Osteoblast (primary cell): Measurements from ENCODE around the gene IMMT. TPM values are rescaled to one million over a fixed set of nuclear protein-coding genes. Genes with fewer than 3 reads are reported as not detected.

ENCODE experiments used
- DNase-seq: peaks from one replicate; pipeline ENCODE4 v3.0.0; 2011; ENCODE audit warnings: low spot score, mixed read lengths; ENCODE audit not compliant: insufficient read length; ENCODE audit errors: missing footprints
- H2AFZ ChIP-seq: 2 replicates; pipeline ENCODE4 v1.6.0; 2011; ENCODE audit warnings: mild to moderate bottlenecking, low read length
- H3K27ac ChIP-seq: 2 replicates; pipeline ENCODE4 v1.5.1; 2011; ENCODE audit warnings: mild to moderate bottlenecking, low read depth, low read length, moderate library complexity
- H3K27me3 ChIP-seq: 2 replicates; pipeline ENCODE4 v1.6.0; 2012; ENCODE audit warnings: mild to moderate bottlenecking, control low read depth, inconsistent platforms, low read length, moderate library complexity; ENCODE audit not compliant: insufficient read depth
- H3K36me3 ChIP-seq: 2 replicates; pipeline ENCODE4 v1.5.1; 2011; ENCODE audit warnings: mild to moderate bottlenecking, low read length, control low read depth, moderate library complexity; ENCODE audit not compliant: insufficient read depth
- H3K4me1 ChIP-seq: 2 replicates; pipeline ENCODE4 v1.5.1; 2011; ENCODE audit warnings: mild to moderate bottlenecking, low read length, control low read depth, moderate library complexity; ENCODE audit not compliant: insufficient read depth
- H3K4me2 ChIP-seq: 2 replicates; pipeline ENCODE4 v1.6.0; 2011; ENCODE audit warnings: mild to moderate bottlenecking, low read length; ENCODE audit not compliant: insufficient read depth
- H3K4me3 ChIP-seq: fragments of 200-600 bp; sonication (generic); 3 replicates; pipeline ENCODE4 v1.5.1; 2012; ENCODE audit warnings: mild to moderate bottlenecking, low read length, inconsistent platforms; ENCODE audit not compliant: insufficient read depth
- H3K79me2 ChIP-seq: 2 replicates; pipeline ENCODE4 v1.6.0; 2012; ENCODE audit warnings: mild to moderate bottlenecking, low read length, control low read depth, inconsistent platforms; ENCODE audit not compliant: insufficient read depth
- H3K9me3 ChIP-seq: 2 replicates; pipeline ENCODE4 v1.5.1; 2011; ENCODE audit warnings: low read depth, low read length, control low read depth
- H4K20me1 ChIP-seq: 2 replicates; pipeline ENCODE4 v1.6.0; 2012; ENCODE audit warnings: mild to moderate bottlenecking, low read length, control low read depth; ENCODE audit not compliant: insufficient read depth
- CTCF ChIP-seq: IDR thresholded peaks from 2 replicates; pipeline ENCODE4 v1.5.1; 2011; ENCODE audit warnings: mild to moderate bottlenecking, low read depth, low read length, moderate library complexity; ENCODE audit errors: extremely low read depth
- total RNA-seq: library from RNA; depleted of rRNA; stranded (reverse); fragments of >200 nt; gene quantifications from 2 replicates; pipeline ENCODE4 v1.2.3, GENCODE V29; 2012

IMMT gene
- total RNA-seq, 1 donor, result 55.7 TPM

DNA sequence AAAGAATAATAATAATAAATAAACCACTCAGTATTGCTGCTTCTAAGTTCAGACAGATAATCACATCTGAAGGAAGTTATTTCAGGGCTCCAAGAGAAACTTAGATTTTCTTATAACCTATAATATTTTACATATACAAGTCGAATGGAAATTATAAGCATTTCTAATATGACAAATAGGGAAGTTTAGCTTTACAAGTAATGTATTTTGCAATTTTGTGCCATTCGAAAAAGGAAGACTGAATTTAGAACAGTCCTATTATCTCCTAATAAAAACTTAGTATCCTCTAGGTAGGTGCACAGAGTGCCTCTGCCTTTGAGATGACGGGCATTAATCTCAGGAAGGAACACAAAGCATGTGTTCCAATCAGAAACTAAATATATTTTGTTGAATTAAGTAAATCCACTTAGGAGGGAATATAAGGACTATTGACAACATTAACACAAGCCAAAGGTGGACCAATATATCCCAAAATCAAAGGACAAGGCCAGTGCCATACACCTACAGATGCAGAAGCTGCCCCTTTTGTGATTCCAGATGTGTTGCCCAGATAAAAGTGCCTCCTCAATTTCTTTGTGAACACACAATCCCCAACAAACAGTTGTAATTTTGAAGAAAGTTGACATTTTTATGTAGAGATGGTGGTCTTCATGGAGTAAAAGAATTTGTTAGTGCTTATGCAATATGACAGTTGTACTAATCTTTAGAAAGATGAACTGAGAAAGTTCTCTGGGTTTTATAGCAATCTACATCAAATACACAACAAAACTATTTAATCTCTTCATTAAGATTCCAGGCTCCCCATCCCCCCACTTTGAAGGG, 52.6 kb downstream of the IMMT start:
- Histone ChIP-seq H3K27me3 (no peaks in the 10 kb centered on the region), H4K20me1 (peaks cover 2% of the 10 kb centered on the region), H3K36me3 (peaks cover 92% of the 10 kb centered on the region), H2AFZ (no peak overlapping the region), H3K9me3 (no peaks in the 10 kb centered on the region), H3K4me2 (no peak overlapping the region), H3K27ac (no peak overlapping the region), H3K79me2 (no peaks in the 10 kb centered on the region), H3K4me3 (no peak overlapping the region), H3K4me1 (no peaks in the 10 kb centered on the region)
- no peak for TF ChIP-seq CTCF
- DNase-seq, result no peak

GRCh38 chr2:86140969-86141392, 54.3 kb downstream of the IMMT start:
- H3K27me3 ChIP-seq, result no peaks in the 10 kb centered on the region
- no peaks in the 10 kb centered on the region for H3K4me1 ChIP-seq
- no peak for TF ChIP-seq CTCF
- no peak overlapping the region for H3K27ac ChIP-seq
- no peak overlapping the region for H3K4me3 ChIP-seq
- H4K20me1 ChIP-seq, result peaks cover 2% of the 10 kb centered on the region
- no peaks in the 10 kb centered on the region for H3K9me3 ChIP-seq
- no peak overlapping the region for H3K4me2 ChIP-seq
- peaks cover 93% of the 10 kb centered on the region for H3K36me3 ChIP-seq
- no peak for DNase-seq
- no peak overlapping the region for H2AFZ ChIP-seq
- no peaks in the 10 kb centered on the region for H3K79me2 ChIP-seq

- TF ChIP-seq CTCF, result no peak
- no peak for DNase-seq
- Histone ChIP-seq H3K36me3 (peaks cover 95% of the 10 kb centered on the region), H3K79me2 (no peaks in the 10 kb centered on the region), H2AFZ (no peak overlapping the region), H3K4me2 (no peak overlapping the region), H3K4me1 (no peaks in the 10 kb centered on the region), H3K4me3 (no peak overlapping the region), H3K9me3 (no peaks in the 10 kb centered on the region), H3K27me3 (no peaks in the 10 kb centered on the region), H3K27ac (no peak overlapping the region), H4K20me1 (peaks cover 2% of the 10 kb centered on the region)
These were observed 55.3 kb downstream of the IMMT start for GRCh38 chr2:86139981-86140380.

DNA sequence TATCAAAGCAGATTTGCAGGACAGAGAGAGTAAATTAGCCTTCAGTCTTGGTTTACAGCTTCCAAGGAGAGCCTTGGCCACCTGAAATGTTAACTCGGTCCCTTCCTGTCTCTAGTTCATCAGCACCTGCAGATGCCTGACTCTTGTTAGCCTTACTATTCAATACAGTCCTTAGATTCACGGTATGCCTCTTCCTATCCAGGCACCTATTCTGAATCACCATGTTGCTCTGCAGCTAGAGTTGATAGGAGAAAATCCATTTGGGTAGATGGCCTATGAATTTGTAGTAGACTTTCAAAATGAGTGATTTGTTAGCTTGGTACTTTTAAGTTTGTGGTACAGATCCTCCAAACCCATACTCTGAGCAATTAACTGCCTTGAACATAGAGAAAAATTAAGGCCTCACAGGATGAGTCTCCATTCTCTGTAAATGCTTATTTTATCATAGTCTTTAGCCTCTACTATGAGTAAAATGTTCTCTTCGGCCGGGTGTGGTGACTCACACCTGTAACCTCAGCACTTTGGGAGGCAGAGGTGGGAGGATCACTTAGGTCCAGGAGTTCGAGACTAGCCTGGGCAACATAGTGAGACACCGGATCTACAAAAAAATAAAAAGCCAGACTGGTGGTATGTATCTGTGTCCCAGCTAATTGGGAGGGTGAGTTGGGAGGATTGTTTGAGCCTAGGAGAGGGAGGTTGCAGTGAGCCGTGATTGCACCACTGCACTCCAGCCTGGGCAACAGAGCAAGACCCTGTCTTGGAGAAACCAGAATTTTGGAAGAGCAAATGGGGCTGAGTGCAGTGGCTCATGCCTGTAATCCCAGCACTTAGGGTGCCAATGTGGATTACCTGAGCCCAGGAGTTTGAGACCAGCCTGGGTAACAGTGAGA, 56.3 kb downstream of the IMMT start:
- DNase-seq, result no peak
- Histone ChIP-seq H3K9me3 (no peaks in the 10 kb centered on the region), H2AFZ (no peak overlapping the region), H3K27me3 (no peaks in the 10 kb centered on the region), H3K4me3 (no peak overlapping the region), H3K4me1 (no peaks in the 10 kb centered on the region), H3K27ac (no peak overlapping the region), H3K4me2 (no peak overlapping the region), H4K20me1 (peaks cover 2% of the 10 kb centered on the region), H3K36me3 (peaks cover 95% of the 10 kb centered on the region), H3K79me2 (no peaks in the 10 kb centered on the region)
- no peak for TF ChIP-seq CTCF
